Ishikawa (cell line): Measurements from ENCODE around the gene DDAH1.

ENCODE experiments used
- CEBPB ChIP-seq: IDR thresholded peaks from 2 replicates; pipeline ENCODE4 v1.6.1; 2012
- CREB1 ChIP-seq: IDR thresholded peaks from 2 replicates; pipeline ENCODE4 v1.6.1; 2012; ENCODE audit warnings: low read depth
- EGR1 ChIP-seq: IDR thresholded peaks from 2 replicates; pipeline ENCODE4 v1.6.1; 2012
- EP300 ChIP-seq: IDR thresholded peaks from 2 replicates; pipeline ENCODE4 v1.6.1; 2012; ENCODE audit warnings: borderline replicate concordance
- FOXM1 ChIP-seq: IDR thresholded peaks from 2 replicates; pipeline ENCODE4 v1.6.1; 2012; ENCODE audit warnings: low read depth, borderline replicate concordance
- NFIC ChIP-seq: IDR thresholded peaks from 2 replicates; pipeline ENCODE4 v1.6.1; 2012
- RAD21 ChIP-seq: IDR thresholded peaks from 2 replicates; pipeline ENCODE4 v1.6.1; 2012; ENCODE audit warnings: low read depth
- TAF1 ChIP-seq: IDR thresholded peaks from 2 replicates; pipeline ENCODE4 v1.6.1; 2012; ENCODE audit warnings: low read depth, mild to moderate bottlenecking
- TCF12 ChIP-seq: IDR thresholded peaks from 2 replicates; pipeline ENCODE4 v1.6.1; 2012; ENCODE audit warnings: low read depth
- TEAD4 ChIP-seq: IDR thresholded peaks from 2 replicates; pipeline ENCODE4 v1.6.1; 2012
- YY1 ChIP-seq: IDR thresholded peaks from 2 replicates; pipeline ENCODE4 v1.6.1; 2012; ENCODE audit warnings: low read depth
- ZBTB7A ChIP-seq: IDR thresholded peaks from 2 replicates; pipeline ENCODE4 v1.6.1; 2012; ENCODE audit warnings: low read depth
- TF ChIP-seq, protein P1 (sequence below): IDR thresholded peaks from 2 replicates; pipeline ENCODE4 v1.6.1; 2012
- TF ChIP-seq, protein P2 (sequence below): IDR thresholded peaks from 2 replicates; pipeline ENCODE4 v1.6.1; 2012; ENCODE audit warnings: low read depth, mild to moderate bottlenecking
- TF ChIP-seq, protein P3 (sequence below): IDR thresholded peaks from 2 replicates; pipeline ENCODE4 v1.6.1; 2012

The DDAH1 gene

DNA sequence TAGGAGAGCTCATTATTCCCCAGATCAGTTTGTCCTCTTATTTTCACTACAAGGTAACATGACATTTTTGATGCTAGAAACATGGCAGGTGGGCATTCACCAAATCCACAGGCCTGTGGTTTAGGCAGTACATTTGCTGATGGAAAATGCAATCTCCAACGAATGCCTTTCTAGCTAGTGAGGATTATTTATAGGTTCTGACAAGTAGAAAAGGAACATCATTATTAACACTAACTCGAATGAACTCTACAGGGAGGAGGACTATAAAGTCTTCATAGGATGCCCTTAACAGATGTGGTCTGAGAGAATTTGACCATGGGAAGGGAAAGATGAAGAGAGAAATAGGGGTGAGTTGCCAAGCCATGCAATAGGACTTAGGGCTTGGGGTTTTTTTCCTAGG lies 117.1 kb downstream of the DDAH1 start:
- TF ChIP-seq NFIC (no peak), TCF12 (no peak), EP300 (no peak), TEAD4 (no peak), RAD21 (no peak), TAF1 (no peak), ZBTB7A (no peak), CEBPB (no peak), YY1 (no peak), CREB1 (no peak), FOXM1 (no peak), EGR1 (no peak)
- TF ChIP-seq, protein P1, sequence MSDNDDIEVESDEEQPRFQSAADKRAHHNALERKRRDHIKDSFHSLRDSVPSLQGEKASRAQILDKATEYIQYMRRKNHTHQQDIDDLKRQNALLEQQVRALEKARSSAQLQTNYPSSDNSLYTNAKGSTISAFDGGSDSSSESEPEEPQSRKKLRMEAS: no peak
- TF ChIP-seq, protein P2, sequence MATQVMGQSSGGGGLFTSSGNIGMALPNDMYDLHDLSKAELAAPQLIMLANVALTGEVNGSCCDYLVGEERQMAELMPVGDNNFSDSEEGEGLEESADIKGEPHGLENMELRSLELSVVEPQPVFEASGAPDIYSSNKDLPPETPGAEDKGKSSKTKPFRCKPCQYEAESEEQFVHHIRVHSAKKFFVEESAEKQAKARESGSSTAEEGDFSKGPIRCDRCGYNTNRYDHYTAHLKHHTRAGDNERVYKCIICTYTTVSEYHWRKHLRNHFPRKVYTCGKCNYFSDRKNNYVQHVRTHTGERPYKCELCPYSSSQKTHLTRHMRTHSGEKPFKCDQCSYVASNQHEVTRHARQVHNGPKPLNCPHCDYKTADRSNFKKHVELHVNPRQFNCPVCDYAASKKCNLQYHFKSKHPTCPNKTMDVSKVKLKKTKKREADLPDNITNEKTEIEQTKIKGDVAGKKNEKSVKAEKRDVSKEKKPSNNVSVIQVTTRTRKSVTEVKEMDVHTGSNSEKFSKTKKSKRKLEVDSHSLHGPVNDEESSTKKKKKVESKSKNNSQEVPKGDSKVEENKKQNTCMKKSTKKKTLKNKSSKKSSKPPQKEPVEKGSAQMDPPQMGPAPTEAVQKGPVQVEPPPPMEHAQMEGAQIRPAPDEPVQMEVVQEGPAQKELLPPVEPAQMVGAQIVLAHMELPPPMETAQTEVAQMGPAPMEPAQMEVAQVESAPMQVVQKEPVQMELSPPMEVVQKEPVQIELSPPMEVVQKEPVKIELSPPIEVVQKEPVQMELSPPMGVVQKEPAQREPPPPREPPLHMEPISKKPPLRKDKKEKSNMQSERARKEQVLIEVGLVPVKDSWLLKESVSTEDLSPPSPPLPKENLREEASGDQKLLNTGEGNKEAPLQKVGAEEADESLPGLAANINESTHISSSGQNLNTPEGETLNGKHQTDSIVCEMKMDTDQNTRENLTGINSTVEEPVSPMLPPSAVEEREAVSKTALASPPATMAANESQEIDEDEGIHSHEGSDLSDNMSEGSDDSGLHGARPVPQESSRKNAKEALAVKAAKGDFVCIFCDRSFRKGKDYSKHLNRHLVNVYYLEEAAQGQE: no peak
- TF ChIP-seq, protein P3, sequence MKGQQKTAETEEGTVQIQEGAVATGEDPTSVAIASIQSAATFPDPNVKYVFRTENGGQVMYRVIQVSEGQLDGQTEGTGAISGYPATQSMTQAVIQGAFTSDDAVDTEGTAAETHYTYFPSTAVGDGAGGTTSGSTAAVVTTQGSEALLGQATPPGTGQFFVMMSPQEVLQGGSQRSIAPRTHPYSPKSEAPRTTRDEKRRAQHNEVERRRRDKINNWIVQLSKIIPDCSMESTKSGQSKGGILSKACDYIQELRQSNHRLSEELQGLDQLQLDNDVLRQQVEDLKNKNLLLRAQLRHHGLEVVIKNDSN: no peak

DNA sequence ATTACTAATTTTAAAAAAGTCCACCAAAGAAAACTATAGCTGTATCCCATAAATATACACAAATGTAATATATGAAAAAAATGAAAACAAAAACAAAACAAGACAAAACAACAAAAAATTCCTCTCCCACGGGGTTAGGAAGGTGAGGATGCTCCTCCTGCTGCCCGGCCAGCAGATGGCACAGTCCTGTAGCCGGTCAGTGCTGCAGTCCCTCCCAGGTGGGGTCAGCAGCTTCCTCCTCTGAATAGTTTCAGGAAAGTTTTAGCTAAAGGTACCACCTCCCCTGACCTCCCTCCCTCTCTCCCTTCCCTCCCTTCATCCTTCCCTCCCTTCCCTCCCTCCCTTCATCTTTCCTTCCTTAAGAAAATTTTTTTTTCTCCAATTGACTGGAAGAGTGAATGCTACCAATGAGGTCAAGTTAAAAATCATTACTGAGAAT lies 120.7 kb downstream of the DDAH1 start:
- TF ChIP-seq CEBPB (no peak), RAD21 (peak; percentile 79)

DNA sequence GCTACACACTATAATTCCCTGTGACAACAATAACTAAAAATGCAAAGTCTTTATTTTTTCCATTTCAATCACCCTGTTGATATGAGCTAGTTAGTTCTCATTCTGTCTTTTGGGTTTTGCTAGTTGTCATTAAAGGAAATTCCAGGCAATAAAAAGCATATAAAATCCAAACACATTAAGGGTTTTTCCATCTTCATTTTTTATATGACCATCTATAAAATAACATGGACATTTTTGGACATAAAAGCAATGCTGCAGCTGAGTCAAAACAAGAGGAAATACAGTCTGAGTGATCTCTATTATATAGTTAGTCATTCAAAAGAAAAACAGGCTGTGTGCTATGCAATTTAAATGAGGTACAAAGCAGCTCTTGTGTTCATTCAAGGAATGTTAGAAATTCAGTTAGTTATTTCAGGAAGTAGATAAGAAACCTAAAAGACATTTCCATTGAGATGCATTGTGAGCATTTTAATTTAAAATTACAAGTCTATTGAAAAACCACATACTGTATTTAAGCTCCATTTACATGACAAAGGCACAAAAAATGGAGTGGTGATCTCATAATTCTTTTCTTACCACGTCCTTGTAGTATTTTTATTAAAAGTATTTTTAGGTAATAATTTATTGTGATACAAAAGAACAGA lies 121.2 kb downstream of the DDAH1 start:
- TF ChIP-seq, protein P3: no peak
- TF ChIP-seq EGR1 (no peak), EP300 (no peak), TAF1 (no peak), ZBTB7A (no peak), NFIC (no peak), RAD21 (no peak), TCF12 (no peak), TEAD4 (no peak), YY1 (no peak)
- TF ChIP-seq, protein P1: no peak

DNA sequence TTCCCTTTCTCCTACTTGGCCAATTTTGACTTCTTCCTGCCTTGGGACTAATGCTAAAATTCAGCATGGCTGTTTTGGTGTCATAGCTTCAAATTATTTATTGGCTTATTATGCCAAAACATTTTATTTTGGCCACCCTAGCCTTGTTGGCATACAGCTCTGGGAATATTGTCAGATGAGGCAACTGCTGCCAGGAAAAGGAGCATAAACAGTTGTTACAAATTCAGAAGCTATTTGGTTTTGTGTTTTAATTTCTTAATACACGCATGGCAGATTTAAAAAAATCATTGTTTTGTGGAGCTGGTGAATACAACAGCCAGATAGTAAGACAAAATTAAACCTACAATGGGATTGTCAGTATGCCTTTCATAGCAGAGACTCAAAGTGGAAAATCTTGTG lies 121.7 kb downstream of the DDAH1 start:
- no peak for TF ChIP-seq YY1
- TF ChIP-seq ZBTB7A: no peak
- no peak for TF ChIP-seq FOXM1
- TF ChIP-seq, protein P2: no peak
- no peak for TF ChIP-seq EGR1
- TF ChIP-seq TAF1: no peak
- TF ChIP-seq, protein P3: no peak
- TF ChIP-seq, protein P1: no peak
- TF ChIP-seq NFIC: no peak
- TF ChIP-seq TEAD4: no peak
- no peak for TF ChIP-seq CREB1
- TF ChIP-seq RAD21: no peak
- no peak for TF ChIP-seq CEBPB
- no peak for TF ChIP-seq TCF12
- TF ChIP-seq EP300: no peak

DNA sequence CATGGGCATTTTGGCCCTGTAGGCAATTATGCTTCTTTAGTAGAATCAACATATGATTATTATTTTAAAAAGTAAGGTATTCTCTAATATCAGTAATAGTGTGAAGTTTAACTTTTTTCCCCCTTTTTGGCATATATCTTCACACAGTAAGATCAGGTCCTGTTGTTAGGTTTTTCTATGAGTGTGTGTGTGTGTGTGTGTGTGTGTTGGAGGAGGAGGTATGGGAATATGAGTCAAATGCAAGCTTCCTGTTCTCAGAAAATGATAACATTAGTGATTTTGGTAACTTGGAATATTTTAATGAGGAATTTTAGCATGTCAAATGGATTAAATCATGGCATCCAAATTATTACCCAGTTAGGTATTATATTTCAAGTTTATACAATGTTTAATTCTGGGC lies 122.8 kb downstream of the DDAH1 start:
- TF ChIP-seq, protein P2: no peak
